Measurements from ENCODE around the gene PLA2G4D. TPM values are rescaled to one million over a fixed set of nuclear protein-coding genes. Genes with fewer than 3 reads are reported as not detected.

The PLA2G4D gene
- total RNA-seq, 5 donors from 2014 or later (not counting 1 experiment from before 2014, with no cell fraction given) = not detected

- peaks cover 5 to 9% (median 6%) of the 10 kb centered on the region in 3 donors for H3K4me1 Mint-ChIP-seq
- no peaks in the 10 kb centered on the region for H3K9me3 Mint-ChIP-seq
- ChIA-PET POLR2A (no interaction called here), CTCF (interaction anchor here in 1 of 2 donors (0.5 kb wide), 1 partner anchor 619 kb away, joined by 3 read pairs; no protein-coding TSS in a partner anchor)
- Histone ChIP-seq H3K4me3 (ENCODE audit: control insufficient read depth in 1 of 2, extremely low read depth in 1 of 2, low read length in 1 of 2) (no peak overlapping the region), H3K9me3 (no peaks in the 10 kb centered on the region), H3K36me3 (ENCODE audit: control insufficient read depth in 2 of 2, extremely low read depth in 1 of 2, insufficient read depth in 1 of 2, low read length in 1 of 2) (no peaks in the 10 kb centered on the region), H3K27ac (ENCODE audit: low read length) (no peak overlapping the region), H3K4me1 (ENCODE audit: control insufficient read depth in 1 of 2, extremely low read depth in 1 of 2, insufficient read depth in 2 of 2, low read length in 2 of 2) (peaks cover 0 to 10% of the 10 kb centered on the region in 2 experiments), H3K27me3 (replicated peaks in 1 of 2; ENCODE audit: control insufficient read depth in 2 of 2, extremely low read depth in 1 of 2, insufficient read depth in 2 of 2, low read length in 1 of 2) (peaks cover 0 to 49% of the 10 kb centered on the region in 2 experiments)
- H3K4me3 Mint-ChIP-seq = no peak overlapping the region
- no peak for DNase-seq
- no peak for ATAC-seq (replicated peaks in 1 of 4)
- H3K27ac Mint-ChIP-seq = no peak overlapping the region
- 76% methylated on average over 4 of the region's 5 CpGs for WGBS (ENCODE audit: insufficient coverage)
- peaks cover 10 to 21% of the 10 kb centered on the region in 2 donors for H3K27me3 Mint-ChIP-seq
- no peaks in the 10 kb centered on the region for H3K36me3 Mint-ChIP-seq
Measured at GRCh38 chr15:42085236-42085605, 9.1 kb downstream of the PLA2G4D start.

GRCh38 chr15:42084465-42085235 is 9.7 kb downstream of the PLA2G4D start:
- WGBS (ENCODE audit: insufficient coverage) = 26% methylated on average over 22 of the region's 29 CpGs
- peaks cover 5 to 9% (median 6%) of the 10 kb centered on the region in 3 donors for H3K4me1 Mint-ChIP-seq
- peaks cover 0 to 49% of the 10 kb centered on the region in 2 experiments for H3K27me3 ChIP-seq (replicated peaks in 1 of 2; ENCODE audit: control insufficient read depth in 2 of 2, extremely low read depth in 1 of 2, insufficient read depth in 2 of 2, low read length in 1 of 2)
- H3K36me3 Mint-ChIP-seq = no peaks in the 10 kb centered on the region
- no peak overlapping the region for H3K4me3 ChIP-seq (ENCODE audit: control insufficient read depth in 1 of 2, extremely low read depth in 1 of 2, low read length in 1 of 2)
- ATAC-seq (replicated peaks in 1 of 4) = peak; percentile 52 to 64 (median 54)
- CTCF ChIA-PET = interaction anchor here (0.5 to 1.2 kb wide), 4 partner anchors 95 to 619 kb away, joined by 3 to 4 read pairs (median 4); partner anchors contain the start of gene MAPKBP1 (in 1 of the 2)
- H3K27me3 Mint-ChIP-seq = peaks cover 10 to 21% of the 10 kb centered on the region in 2 donors
- POLR2A ChIA-PET = no interaction called here
- no peaks in the 10 kb centered on the region for H3K9me3 Mint-ChIP-seq
- no peak overlapping the region for H3K27ac ChIP-seq (ENCODE audit: low read length)
- no peak overlapping the region for H3K27ac Mint-ChIP-seq
- peaks cover 0 to 10% of the 10 kb centered on the region in 2 experiments for H3K4me1 ChIP-seq (ENCODE audit: control insufficient read depth in 1 of 2, extremely low read depth in 1 of 2, insufficient read depth in 2 of 2, low read length in 2 of 2)
- no peaks in the 10 kb centered on the region for H3K9me3 ChIP-seq
- no peak overlapping the region for H3K4me3 Mint-ChIP-seq
- peak in 24 of 35 experiments; percentile 10 to 66 (median 22) for DNase-seq
- no peaks in the 10 kb centered on the region for H3K36me3 ChIP-seq (ENCODE audit: control insufficient read depth in 2 of 2, extremely low read depth in 1 of 2, insufficient read depth in 1 of 2, low read length in 1 of 2)

GRCh38 chr15:42083916-42084315 is 10.4 kb downstream of the PLA2G4D start:
- ATAC-seq (replicated peaks in 1 of 4) (no peak), DNase-seq (no peak)
- CTCF ChIA-PET = interaction anchor here (0.7 to 1.2 kb wide), 2 partner anchors 94 to 95 kb away, joined by 4 read pairs; no protein-coding TSS in a partner anchor
- H3K27me3 Mint-ChIP-seq = peaks cover 10 to 21% of the 10 kb centered on the region in 2 donors
- Histone ChIP-seq H3K9me3 (no peaks in the 10 kb centered on the region), H3K4me1 (ENCODE audit: control insufficient read depth in 1 of 2, extremely low read depth in 1 of 2, insufficient read depth in 2 of 2, low read length in 2 of 2) (peaks cover 0 to 10% of the 10 kb centered on the region in 2 experiments), H3K27ac (ENCODE audit: low read length) (no peak overlapping the region), H3K4me3 (ENCODE audit: control insufficient read depth in 1 of 2, extremely low read depth in 1 of 2, low read length in 1 of 2) (no peak overlapping the region), H3K27me3 (replicated peaks in 1 of 2; ENCODE audit: control insufficient read depth in 2 of 2, extremely low read depth in 1 of 2, insufficient read depth in 2 of 2, low read length in 1 of 2) (peaks cover 0 to 53% of the 10 kb centered on the region in 2 experiments), H3K36me3 (ENCODE audit: control insufficient read depth in 2 of 2, extremely low read depth in 1 of 2, insufficient read depth in 1 of 2, low read length in 1 of 2) (no peaks in the 10 kb centered on the region)
- POLR2A ChIA-PET = no interaction called here
- H3K27ac Mint-ChIP-seq = no peak overlapping the region
- 80% methylated on average over 2 of the region's 13 CpGs for WGBS (ENCODE audit: insufficient coverage)
- no peaks in the 10 kb centered on the region for H3K36me3 Mint-ChIP-seq
- H3K9me3 Mint-ChIP-seq = no peaks in the 10 kb centered on the region
- peaks cover 5 to 9% (median 6%) of the 10 kb centered on the region in 3 donors for H3K4me1 Mint-ChIP-seq
- no peak overlapping the region for H3K4me3 Mint-ChIP-seq

GRCh38 chr15:42083605-42083908 is 10.8 kb downstream of the PLA2G4D start:
- Mint-ChIP-seq H3K4me3 (no peak overlapping the region), H3K36me3 (no peaks in the 10 kb centered on the region), H3K27me3 (peaks cover 10 to 21% of the 10 kb centered on the region in 2 donors), H3K27ac (no peak overlapping the region), H3K9me3 (no peaks in the 10 kb centered on the region), H3K4me1 (peaks cover 5 to 9% (median 6%) of the 10 kb centered on the region in 3 donors)
- POLR2A ChIA-PET = no interaction called here
- DNase-seq = no peak
- ATAC-seq (replicated peaks in 1 of 4) = no peak
- CTCF ChIA-PET = interaction anchor here in 1 of 2 donors (1.2 kb wide), 1 partner anchor 94 kb away, joined by 4 read pairs; no protein-coding TSS in a partner anchor
- no peak overlapping the region for H3K4me3 ChIP-seq (ENCODE audit: control insufficient read depth in 1 of 2, extremely low read depth in 1 of 2, low read length in 1 of 2)
- peaks cover 0 to 10% of the 10 kb centered on the region in 2 experiments for H3K4me1 ChIP-seq (ENCODE audit: control insufficient read depth in 1 of 2, extremely low read depth in 1 of 2, insufficient read depth in 2 of 2, low read length in 2 of 2)
- WGBS (ENCODE audit: insufficient coverage) = 100% methylated on average over 1 of the region's 3 CpGs
- no peaks in the 10 kb centered on the region for H3K36me3 ChIP-seq (ENCODE audit: control insufficient read depth in 2 of 2, extremely low read depth in 1 of 2, insufficient read depth in 1 of 2, low read length in 1 of 2)
- H3K27me3 ChIP-seq (replicated peaks in 1 of 2; ENCODE audit: control insufficient read depth in 2 of 2, extremely low read depth in 1 of 2, insufficient read depth in 2 of 2, low read length in 1 of 2) = peaks cover 0 to 49% of the 10 kb centered on the region in 2 experiments
- H3K9me3 ChIP-seq = no peaks in the 10 kb centered on the region
- H3K27ac ChIP-seq (ENCODE audit: low read length) = no peak overlapping the region

GRCh38 chr15:42082823-42083604 is 11.3 kb downstream of the PLA2G4D start:
- Mint-ChIP-seq H3K27ac (no peak overlapping the region), H3K9me3 (no peaks in the 10 kb centered on the region), H3K27me3 (peaks cover 10 to 19% of the 10 kb centered on the region in 2 donors), H3K36me3 (no peaks in the 10 kb centered on the region), H3K4me1 (peaks cover 5 to 9% (median 6%) of the 10 kb centered on the region in 3 donors), H3K4me3 (no peak overlapping the region)
- Histone ChIP-seq H3K4me3 (ENCODE audit: control insufficient read depth in 1 of 2, extremely low read depth in 1 of 2, low read length in 1 of 2) (no peak overlapping the region), H3K9me3 (no peaks in the 10 kb centered on the region), H3K27ac (ENCODE audit: low read length) (no peak overlapping the region), H3K4me1 (ENCODE audit: control insufficient read depth in 1 of 2, extremely low read depth in 1 of 2, insufficient read depth in 2 of 2, low read length in 2 of 2) (peaks cover 0 to 10% of the 10 kb centered on the region in 2 experiments), H3K36me3 (ENCODE audit: control insufficient read depth in 2 of 2, extremely low read depth in 1 of 2, insufficient read depth in 1 of 2, low read length in 1 of 2) (no peaks in the 10 kb centered on the region), H3K27me3 (replicated peaks in 1 of 2; ENCODE audit: control insufficient read depth in 2 of 2, extremely low read depth in 1 of 2, insufficient read depth in 2 of 2, low read length in 1 of 2) (peaks cover 0 to 44% of the 10 kb centered on the region in 2 experiments)
- ChIA-PET POLR2A (no interaction called here), CTCF (no interaction called here)
- DNase-seq (no peak), ATAC-seq (replicated peaks in 1 of 4) (no peak)
- WGBS (ENCODE audit: insufficient coverage) = 79% methylated on average over 12 of the region's 17 CpGs

- DNase-seq = no peak
- Histone ChIP-seq H3K4me3 (ENCODE audit: control insufficient read depth in 1 of 2, extremely low read depth in 1 of 2, low read length in 1 of 2) (no peak overlapping the region), H3K36me3 (ENCODE audit: control insufficient read depth in 2 of 2, extremely low read depth in 1 of 2, insufficient read depth in 1 of 2, low read length in 1 of 2) (no peaks in the 10 kb centered on the region), H3K27me3 (replicated peaks in 1 of 2; ENCODE audit: control insufficient read depth in 2 of 2, extremely low read depth in 1 of 2, insufficient read depth in 2 of 2, low read length in 1 of 2) (peaks cover 0 to 37% of the 10 kb centered on the region in 2 experiments), H3K4me1 (ENCODE audit: control insufficient read depth in 1 of 2, extremely low read depth in 1 of 2, insufficient read depth in 2 of 2, low read length in 2 of 2) (peaks cover 0 to 10% of the 10 kb centered on the region in 2 experiments), H3K9me3 (no peaks in the 10 kb centered on the region), H3K27ac (ENCODE audit: low read length) (no peak overlapping the region)
- no peak for ATAC-seq (replicated peaks in 1 of 4)
- Mint-ChIP-seq H3K9me3 (no peaks in the 10 kb centered on the region), H3K4me1 (peaks cover 5 to 9% (median 6%) of the 10 kb centered on the region in 3 donors), H3K27me3 (peaks cover 10 to 14% of the 10 kb centered on the region in 2 donors), H3K36me3 (no peaks in the 10 kb centered on the region), H3K4me3 (no peak overlapping the region), H3K27ac (no peak overlapping the region)
- ChIA-PET CTCF (no interaction called here), POLR2A (no interaction called here)
- WGBS (ENCODE audit: insufficient coverage) = no CpG with 5 or more reads among the region's 1 CpG
Measured at GRCh38 chr15:42082141-42082540, 12.2 kb downstream of the PLA2G4D start.

Data from T-cell (primary cell).